GM19372 (cell line): Measurements from ENCODE around the gene SYTL3.
"Not testable (repeated sequence)": the region's sequence is repeated elsewhere in the genome, so short reads cannot be mapped to it uniquely, and the experiment has no call there.

Source experiments
- ATAC-seq: cut with Tn5 transposase; IDR thresholded peaks from one replicate; pipeline ENCODE4 v1.9.1; 2021; ENCODE audit warnings: mild to moderate bottlenecking, low read depth, moderate library complexity; ENCODE audit not compliant: unreplicated experiment

Gene SYTL3

GRCh38 chr6:158636778-158637177 lies 13.1 kb upstream of the SYTL3 start:
- no peak for ATAC-seq

- no peak for ATAC-seq
These were observed 11.5 kb upstream of the SYTL3 start for GRCh38 chr6:158638324-158638854.

- ATAC-seq, result no peak
These were observed 10.8 kb upstream of the SYTL3 start for GRCh38 chr6:158639056-158639455.

GRCh38 chr6:158640519-158640918 lies 9.3 kb upstream of the SYTL3 start:
- no peak for ATAC-seq

GRCh38 chr6:158642097-158642601 lies 7.7 kb upstream of the SYTL3 start:
- ATAC-seq, result no peak

GRCh38 chr6:158643836-158644230 lies 6.0 kb upstream of the SYTL3 start:
- ATAC-seq, result no peak

GRCh38 chr6:158644231-158645063 lies 5.4 kb upstream of the SYTL3 start, which contains the start of gene DYNLT1:
DYNLT1 (minus strand) TSS chr6:158644743; CDS start chr6:158644708, 35 bp downstream.
- peak; percentile 70 for ATAC-seq

GRCh38 chr6:158645064-158646022 lies 4.5 kb upstream of the SYTL3 start:
- ATAC-seq, result no peak

- ATAC-seq, result no peak
These were observed 3.6 kb upstream of the SYTL3 start for GRCh38 chr6:158646023-158646910.

GRCh38 chr6:158647501-158647900 lies 2.4 kb upstream of the SYTL3 start:
- ATAC-seq, result no peak

- ATAC-seq, result no peak
These were observed 1.1 kb upstream of the SYTL3 start for GRCh38 chr6:158648682-158649131.

- ATAC-seq, result not testable (repeated sequence)
These were observed 2.3 kb downstream of the SYTL3 start for GRCh38 chr6:158651981-158652737.

GRCh38 chr6:158653577-158654354 lies 3.9 kb downstream of the SYTL3 start:
- peak; percentile 56 for ATAC-seq

GRCh38 chr6:158654498-158654897 lies 4.6 kb downstream of the SYTL3 start:
- ATAC-seq, result no peak

GRCh38 chr6:158654960-158655489 lies 5.2 kb downstream of the SYTL3 start:
- no peak for ATAC-seq

GRCh38 chr6:158655569-158656450 lies 6.0 kb downstream of the SYTL3 start:
- no peak for ATAC-seq

- ATAC-seq, result not testable (repeated sequence)
These were observed 7.1 kb downstream of the SYTL3 start for GRCh38 chr6:158656986-158657385.
